ENCODE data around the gene LGI2.

DNA sequence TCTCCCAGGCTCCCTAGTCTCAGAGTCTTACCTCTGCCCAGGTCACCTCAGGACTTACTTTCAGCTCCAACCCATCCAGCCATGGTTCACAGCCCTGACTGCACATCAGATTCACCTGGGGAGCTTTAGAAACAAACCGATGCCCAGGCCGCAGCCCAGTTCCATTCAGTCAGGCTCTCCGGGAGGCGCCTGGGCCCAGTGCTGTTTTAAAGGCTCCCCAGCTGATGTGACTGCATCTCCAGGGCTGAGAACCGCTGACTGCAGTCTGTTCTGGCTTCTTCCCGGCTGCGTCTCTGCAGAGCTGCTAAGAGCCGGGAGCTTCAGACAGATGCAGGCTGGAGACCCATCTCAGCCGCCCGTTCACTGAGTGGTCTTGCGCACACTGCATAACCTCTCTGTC, 44.4 kb upstream of the LGI2 start:
- TF ChIP-seq CTCF (IDR thresholded peaks at IDR 0.05), result no peak
- TF ChIP-seq POLR2A (IDR thresholded peaks at IDR 0.05), result no peak

Measured in breast epithelium (tissue), 3 donors.